AG09319 (cell line): ENCODE data around the gene ILK.

Source experiments
- DNase-seq: peaks from one replicate; pipeline ENCODE4 v3.0.0-alpha.2; 2010; ENCODE audit warnings: low read depth; ENCODE audit errors: extremely low read depth
- CTCF ChIP-seq: IDR thresholded peaks from 2 replicates; pipeline ENCODE4 v1.5.1; 2011; ENCODE audit warnings: low read depth, mild to moderate bottlenecking, inconsistent platforms, low read length, moderate library complexity

The ILK gene

DNA sequence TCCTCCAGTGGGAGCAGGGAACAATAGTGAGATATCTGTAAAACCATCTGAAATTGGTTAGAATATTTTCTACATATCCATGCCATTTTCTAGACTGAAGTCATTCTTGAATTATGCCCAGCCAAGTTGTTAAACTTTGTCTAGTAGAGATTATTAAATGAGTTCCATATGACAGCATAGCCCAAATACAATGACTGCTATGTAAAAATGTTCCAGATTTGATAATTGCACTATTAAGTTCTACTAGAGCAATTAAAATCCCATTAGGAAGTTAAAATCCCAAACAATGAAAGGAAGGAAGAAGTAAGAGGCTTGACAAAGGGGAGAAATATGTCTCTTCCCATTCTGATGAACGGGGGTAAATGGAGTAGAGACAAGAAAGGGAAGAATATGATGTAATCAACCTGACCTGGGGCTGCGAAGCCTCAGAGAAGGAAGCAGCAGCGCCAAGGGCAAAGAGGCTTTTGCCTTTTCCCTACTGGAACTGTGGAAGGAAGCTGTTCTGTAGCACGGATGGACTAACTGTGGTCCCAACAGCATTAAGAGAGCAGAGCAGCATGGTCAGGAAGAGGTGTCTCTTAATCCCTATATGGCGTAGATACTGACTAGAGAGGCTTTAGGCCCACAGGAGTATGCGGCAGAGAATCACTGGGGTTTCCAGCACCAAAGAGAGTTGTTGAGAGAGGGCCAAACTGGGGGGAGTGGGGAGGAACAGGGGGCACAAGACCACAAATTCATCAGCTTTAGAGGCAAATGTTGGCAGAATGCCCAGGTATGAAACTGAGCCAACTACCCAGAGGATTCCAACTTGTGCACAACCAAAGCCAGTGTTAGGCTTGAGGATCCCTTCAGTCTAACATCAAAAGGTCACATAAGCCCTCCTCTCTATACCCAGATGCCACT, 26.9 kb upstream of the ILK start:
- DNase-seq, result peak; percentile 52
- peak; percentile 14 for TF ChIP-seq CTCF

- no peak for TF ChIP-seq CTCF
- no peak for DNase-seq
Measured at GRCh38 chr11:6578134-6578533, 25.4 kb upstream of the ILK start.

GRCh38 chr11:6579681-6580080, 23.9 kb upstream of the ILK start:
- TF ChIP-seq CTCF, result no peak
- DNase-seq, result no peak

DNA sequence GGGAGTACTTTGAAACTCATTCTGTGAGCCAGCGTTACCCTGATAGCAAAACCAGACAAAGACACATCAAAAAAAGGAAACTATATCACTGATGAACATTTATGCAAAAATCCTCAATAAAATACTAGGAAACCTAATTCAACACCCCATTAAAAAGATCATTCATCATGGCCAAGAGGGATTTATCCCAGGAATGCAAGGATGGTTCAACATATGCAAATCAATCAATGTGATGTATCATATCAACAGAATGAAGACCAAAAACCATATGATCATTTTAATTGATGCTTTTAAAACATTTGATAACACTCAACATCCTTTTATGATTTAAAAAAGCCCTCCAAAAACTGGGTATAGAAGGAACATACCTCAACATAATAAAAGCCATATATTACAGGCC, 20.0 kb upstream of the ILK start:
- no peak for DNase-seq
- no peak for TF ChIP-seq CTCF

DNA sequence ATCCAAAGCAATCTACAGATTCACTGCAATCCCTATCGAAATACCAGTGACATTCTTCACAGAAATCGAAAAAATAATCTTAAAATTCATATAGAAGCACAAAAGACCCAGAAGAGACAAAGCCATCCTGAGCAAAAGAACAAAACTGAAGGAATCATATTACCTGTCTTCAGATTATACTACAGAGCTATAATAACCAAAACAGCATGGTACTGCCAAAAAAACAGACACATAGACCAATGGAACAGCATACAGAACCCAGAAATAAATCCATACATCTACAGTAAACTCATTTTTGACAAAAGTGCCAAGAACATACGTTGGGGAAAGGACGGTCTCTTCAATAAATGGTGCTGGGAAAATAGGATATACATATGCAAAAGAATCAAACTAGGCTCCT, 19.0 kb upstream of the ILK start:
- DNase-seq, result no peak
- no peak for TF ChIP-seq CTCF

- no peak for TF ChIP-seq CTCF
- no peak for DNase-seq
Measured at GRCh38 chr11:6586434-6587359, 16.9 kb upstream of the ILK start.
